NCI-H526 treated with DMSO at 0.1 percent for 48 hours (cell line): ENCODE measurements around the gene PER1.
"Not testable (repeated sequence)": the region's sequence is repeated elsewhere in the genome, so short reads cannot be mapped to it uniquely, and the experiment has no call there.

Experiments
- DNase-seq: peaks from one replicate; lab custom pipeline; 2025; lab: John Stamatoyannopoulos, UW

The PER1 gene

GRCh38 chr17:8173056-8173870 is 21.1 kb upstream of the PER1 start:
- peak; percentile 92 for DNase-seq

- not testable (repeated sequence) for DNase-seq
Measured at GRCh38 chr17:8170186-8170585, 18.0 kb upstream of the PER1 start.

GRCh38 chr17:8167526-8167925 is 15.3 kb upstream of the PER1 start:
- no peak for DNase-seq

DNA sequence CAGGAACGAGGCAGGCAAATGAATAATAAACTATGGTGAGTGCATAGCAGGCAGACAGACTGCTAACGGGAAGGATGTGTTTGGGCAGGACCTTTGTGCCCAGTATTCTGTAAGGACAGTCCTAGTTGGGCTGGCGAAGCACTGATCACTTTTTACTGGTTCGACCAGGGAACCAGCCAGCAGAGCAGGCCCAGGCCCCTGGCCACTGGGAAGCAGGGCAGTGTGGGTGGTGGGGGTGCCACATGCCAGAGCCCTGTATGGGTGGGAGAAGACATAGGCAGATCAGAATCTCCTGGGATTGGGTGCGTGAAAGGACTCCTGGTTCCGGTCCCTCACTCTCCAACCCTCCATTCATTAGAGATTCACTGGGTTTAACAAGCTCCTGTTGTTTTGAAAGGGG is 14.5 kb upstream of the PER1 start:
- no peak for DNase-seq

DNA sequence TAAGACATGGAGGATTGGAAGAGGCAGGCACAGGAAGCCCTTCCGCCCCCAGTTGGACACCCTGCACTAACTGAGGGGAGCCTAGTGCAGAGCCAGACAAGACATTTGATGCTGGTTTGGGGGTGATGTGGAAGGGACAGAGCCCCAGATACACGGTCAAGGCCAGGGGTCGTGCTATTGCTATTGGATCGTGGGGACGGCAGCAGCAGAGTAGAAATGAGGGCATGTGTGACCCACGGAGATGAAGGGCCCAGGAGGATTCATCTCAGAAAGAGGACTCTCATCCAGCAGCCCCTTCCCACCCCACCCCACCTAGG is 12.6 kb upstream of the PER1 start:
- no peak for DNase-seq

- no peak for DNase-seq
Measured at GRCh38 chr17:8163978-8164814, 12.0 kb upstream of the PER1 start.

DNA sequence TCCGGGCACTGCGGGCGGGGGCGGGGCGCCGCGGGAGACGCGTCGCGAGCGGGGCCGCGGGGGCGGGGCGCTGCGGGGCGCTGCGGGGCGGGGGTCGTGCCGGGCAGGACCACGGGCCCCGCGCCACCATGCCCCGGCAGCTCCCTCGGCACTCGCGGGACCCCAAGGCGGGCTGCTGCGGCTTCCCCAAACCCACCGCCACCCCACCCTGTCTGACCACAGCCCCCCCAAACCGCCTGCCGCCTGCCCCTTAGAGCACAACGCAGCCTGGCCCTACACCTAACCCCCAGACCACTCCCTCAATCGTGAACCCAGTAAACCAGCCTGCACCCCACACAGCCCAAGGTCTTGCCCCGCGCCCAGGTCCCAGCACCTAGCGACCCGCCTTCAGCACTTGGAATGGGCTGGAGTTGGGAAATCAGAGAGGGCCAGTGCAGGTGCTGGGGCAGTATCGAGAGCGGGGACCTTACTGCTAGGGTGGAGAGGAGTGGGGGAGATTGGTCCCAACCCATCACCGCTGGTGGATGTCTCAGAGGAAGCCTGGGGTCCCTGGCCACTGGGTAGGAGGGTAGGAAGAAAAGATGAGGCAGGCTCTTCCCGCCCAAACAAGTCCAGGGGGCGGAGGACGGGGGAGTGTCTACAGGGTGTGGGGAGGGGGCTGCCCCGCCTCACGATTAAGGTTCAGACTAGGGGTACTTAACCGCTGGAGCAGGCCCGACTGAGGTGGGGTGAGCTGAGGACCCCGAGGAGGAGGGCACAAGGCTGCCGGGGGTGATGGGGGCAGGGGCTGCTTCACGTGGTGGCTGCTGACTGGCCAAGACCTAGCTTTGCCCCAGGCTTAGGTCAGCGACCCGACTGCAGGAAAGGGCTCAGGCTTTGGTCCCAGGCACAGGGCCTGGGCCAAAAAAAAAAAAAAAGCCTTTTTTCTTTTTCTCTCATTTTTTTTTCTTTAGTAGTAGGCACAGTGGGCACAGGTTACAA is 11.1 kb upstream of the PER1 start:
- no peak for DNase-seq

GRCh38 chr17:8162233-8162996 is 10.2 kb upstream of the PER1 start, which contains the start of gene VAMP2:
Gene VAMP2, minus strand, starts transcription at chr17:8162948. Its CDS starts 69 bp downstream, at chr17:8162879.
- no peak for DNase-seq

GRCh38 chr17:8161289-8162232 is 9.4 kb upstream of the PER1 start:
- DNase-seq: no peak

GRCh38 chr17:8160741-8161221 is 8.6 kb upstream of the PER1 start:
- DNase-seq: no peak

GRCh38 chr17:8160224-8160577 is 8.0 kb upstream of the PER1 start:
- DNase-seq: no peak

- DNase-seq: no peak
Measured at GRCh38 chr17:8159459-8160223, 7.4 kb upstream of the PER1 start.

DNA sequence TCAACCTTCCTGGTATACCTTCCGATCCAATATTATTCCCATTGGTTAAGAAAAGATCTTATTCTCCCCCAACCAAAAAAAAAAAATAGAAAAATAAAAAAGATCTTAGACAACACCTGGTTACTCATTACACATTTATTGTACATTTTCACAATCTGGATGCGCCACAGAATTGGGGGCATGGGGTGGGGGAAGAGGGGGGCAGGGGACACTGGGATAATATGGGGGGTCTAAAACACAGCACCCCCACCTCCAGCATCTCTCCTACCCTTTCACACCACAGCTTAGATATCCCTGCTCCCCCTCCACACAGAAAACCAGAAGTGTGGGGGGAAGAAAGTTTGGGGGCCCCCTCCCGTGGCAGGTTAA is 6.8 kb upstream of the PER1 start:
- DNase-seq: no peak

DNA sequence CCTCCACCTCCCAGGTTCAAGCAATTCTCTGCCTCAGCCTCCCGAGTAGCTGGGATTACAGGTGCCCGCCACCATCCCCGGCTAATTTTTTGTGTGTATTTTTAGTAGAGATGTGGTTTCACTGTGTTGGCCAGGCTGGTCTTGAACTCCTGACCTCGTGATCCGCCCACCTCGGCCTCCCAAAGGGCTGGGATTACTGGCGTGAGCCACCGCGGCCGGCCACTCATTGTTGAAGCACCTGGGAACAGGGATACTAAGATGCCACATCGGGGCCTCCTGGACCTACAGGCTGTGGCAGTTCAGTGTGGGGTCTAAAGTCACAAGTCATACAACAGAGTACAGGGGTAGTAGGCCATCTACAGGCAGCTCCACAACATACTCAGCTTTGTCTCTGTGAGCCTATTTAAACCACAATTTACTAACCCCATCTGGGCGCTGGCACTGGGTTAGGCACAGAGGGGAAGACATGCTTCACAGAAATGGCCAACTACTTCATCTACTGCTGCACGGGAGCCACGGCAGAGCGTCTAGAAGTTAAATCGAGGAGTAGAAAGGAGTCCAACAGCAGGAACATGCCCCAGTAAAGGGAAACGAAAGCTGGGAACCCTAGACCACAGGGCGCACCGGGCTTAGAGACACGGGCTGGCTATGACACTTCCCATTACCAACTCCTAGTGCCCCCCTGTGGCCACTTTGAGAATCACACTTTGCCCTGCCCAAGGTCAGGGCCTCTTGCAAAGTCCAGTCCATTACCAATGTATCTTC is 6.2 kb upstream of the PER1 start:
- peak; percentile 15 for DNase-seq

DNA sequence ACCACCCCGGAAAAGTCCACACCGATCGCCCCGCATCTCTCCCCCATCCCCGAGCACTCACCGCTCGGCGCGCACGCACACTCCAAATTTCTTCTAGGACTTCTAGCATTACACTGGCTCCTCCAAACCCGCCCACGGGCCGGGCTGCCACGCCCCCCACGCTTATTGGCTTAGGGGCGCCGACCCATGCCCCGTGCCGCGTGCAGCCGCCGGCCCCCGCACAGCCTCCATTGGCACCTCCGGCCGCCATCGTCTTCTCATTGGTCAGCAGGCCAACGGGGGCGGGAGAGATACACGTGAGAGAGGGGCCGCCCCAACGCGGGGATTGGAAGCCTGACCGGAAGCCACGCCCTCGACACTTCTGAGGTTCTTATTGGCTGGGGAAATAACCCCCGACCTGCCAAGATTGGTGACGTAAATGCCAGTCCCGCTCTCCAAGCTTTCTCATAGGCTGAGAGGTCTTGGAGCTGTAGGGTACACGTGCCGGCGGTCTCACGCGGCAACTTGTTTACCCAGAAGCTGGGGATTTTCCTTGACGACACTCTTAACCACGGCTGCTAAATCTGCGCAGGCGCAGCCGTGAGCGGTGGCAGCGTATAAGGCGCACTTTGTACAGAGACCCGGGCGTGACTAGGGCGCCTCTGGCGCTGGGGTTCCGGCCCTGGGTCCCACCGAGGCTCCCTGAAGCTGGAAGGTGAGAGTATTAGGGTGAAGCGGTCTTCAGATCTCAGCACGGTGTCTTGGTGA is 4.2 kb upstream of the PER1 start:
- peak; percentile 96 for DNase-seq

- DNase-seq: no peak
Measured at GRCh38 chr17:8155996-8156245, 3.7 kb upstream of the PER1 start.

DNA sequence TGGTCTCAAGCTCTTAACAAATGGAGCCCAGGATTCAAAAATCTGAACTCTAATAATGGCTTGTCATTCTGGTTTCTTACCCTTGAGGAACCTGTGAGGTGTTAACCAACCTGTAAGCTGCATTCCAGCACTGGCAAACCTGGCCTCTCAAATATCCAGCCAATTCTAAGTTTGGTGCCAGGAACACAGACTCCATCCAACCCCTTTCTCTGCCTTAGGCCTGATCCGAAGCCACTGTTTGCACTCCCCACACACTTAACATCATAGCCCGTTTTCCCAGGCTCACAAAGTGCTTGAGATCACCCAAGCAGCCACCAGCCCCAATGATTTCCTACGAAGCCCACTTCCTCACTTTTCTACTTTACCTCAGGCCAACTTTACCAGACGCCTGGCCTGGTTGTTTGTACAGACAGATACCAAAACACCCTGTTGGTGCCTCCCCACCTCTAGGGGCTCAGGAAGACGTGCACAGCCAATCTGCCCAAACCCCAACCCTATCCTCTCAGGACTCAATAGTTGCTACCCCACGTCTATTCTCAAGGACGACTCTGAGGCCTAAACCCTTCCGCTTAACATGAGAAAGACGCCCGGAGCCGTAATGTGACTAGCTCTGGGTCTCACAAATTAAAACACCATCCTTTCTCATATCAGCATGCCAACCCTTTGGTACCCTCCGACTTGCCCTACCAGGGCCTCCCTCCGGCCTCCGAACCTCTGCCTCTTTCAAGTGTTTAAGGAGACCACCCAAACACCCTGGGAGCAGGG is 3.2 kb upstream of the PER1 start:
- DNase-seq: no peak
